Glutamatergic neuron (in vitro differentiated cells): Measurements from ENCODE around the gene JAZF1. TPM values are rescaled to one million over a fixed set of nuclear protein-coding genes. Genes with fewer than 3 reads are reported as not detected.
A peak's percentile ranks its signal among the peaks of the same experiment; 100 is the strongest.

ENCODE experiments used
- DNase-seq: peaks from one replicate; pipeline ENCODE4 v3.0.0; 2022
- H3K27ac Mint-ChIP-seq: one replicate; pipeline ENCODE4 v1.8.0; 2020; ENCODE audit warnings: mild to moderate bottlenecking, mixed read lengths, inconsistent platforms; ENCODE audit not compliant: unreplicated experiment
- H3K27me3 Mint-ChIP-seq: one replicate; pipeline ENCODE4 v1.8.0; 2020; ENCODE audit warnings: mild to moderate bottlenecking, moderate library complexity, mixed read lengths, inconsistent platforms; ENCODE audit not compliant: unreplicated experiment
- H3K36me3 Mint-ChIP-seq: one replicate; pipeline ENCODE4 v1.8.0; 2020; ENCODE audit warnings: mild to moderate bottlenecking, mixed read lengths, inconsistent platforms; ENCODE audit not compliant: unreplicated experiment
- H3K4me1 Mint-ChIP-seq: one replicate; pipeline ENCODE4 v1.8.0; 2020; ENCODE audit warnings: mild to moderate bottlenecking, low read depth, mixed read lengths, inconsistent platforms; ENCODE audit not compliant: unreplicated experiment
- H3K4me3 Mint-ChIP-seq: one replicate; pipeline ENCODE4 v1.8.0; 2020; ENCODE audit warnings: mild to moderate bottlenecking, mixed read lengths, inconsistent platforms; ENCODE audit not compliant: unreplicated experiment
- H3K9me3 Mint-ChIP-seq: one replicate; pipeline ENCODE4 v1.8.0; 2020; ENCODE audit warnings: mild to moderate bottlenecking, moderate library complexity, mixed read lengths, inconsistent platforms; ENCODE audit not compliant: unreplicated experiment
- total RNA-seq: library from RNA; stranded (reverse); fragmentation: NEBNext Ultra II Directional; extraction: Animal tissue kit (Norgen Biotek cat#: 25700); gene quantifications from one replicate; pipeline ENCODE4 v1.2.1, GENCODE V29; 2021; ENCODE audit not compliant: unreplicated experiment
- TF ChIP-seq, protein P1 (sequence below): fragments of 200-600 bp; sonication (generic); IDR thresholded peaks from one replicate; pipeline ENCODE4 v1.5.0; 2021; ENCODE audit not compliant: partially characterized antibody, unreplicated experiment

Gene JAZF1
- total RNA-seq, 1 donor from 2014 or later, result 14.1 TPM

DNA sequence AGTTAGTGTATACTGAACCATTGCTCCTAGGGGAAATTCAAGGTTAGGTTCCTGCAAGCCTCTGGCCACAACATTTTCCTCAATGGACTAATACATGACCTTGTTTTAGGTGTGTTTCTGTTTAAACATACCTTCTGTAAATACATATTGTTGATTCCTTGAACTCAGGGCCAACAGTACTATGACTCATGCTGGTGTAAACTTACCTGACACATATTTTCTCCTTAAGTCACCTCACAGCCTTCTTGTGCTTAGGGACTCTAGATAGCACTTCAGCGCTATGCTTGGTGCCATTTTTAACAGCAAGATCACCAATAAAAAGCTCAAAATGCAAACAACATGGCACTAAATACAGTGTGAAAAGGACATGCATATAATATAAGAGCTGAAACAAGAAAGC, 264.2 kb downstream of the JAZF1 start:
- Mint-ChIP-seq H3K27me3 (no peaks in the 10 kb centered on the region), H3K27ac (no peak overlapping the region)

DNA sequence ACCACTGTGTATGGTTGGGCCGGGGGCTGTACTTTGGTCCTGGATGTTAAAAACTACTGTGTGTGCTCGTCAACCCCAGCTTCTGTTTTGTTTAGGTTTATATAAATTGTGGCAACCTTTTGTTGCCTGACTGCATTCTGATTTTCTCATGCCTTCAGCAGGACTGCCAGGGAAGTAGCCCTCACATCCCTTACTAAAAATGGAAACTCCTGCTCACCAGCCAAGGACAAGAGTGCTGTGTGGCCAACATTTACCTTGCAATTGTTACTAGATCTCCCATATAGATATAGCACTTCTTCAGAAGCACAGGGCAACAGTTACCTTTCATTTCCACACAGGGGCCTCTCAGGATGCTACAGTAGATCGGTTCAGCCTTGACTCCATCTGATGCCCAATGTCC, 266.2 kb downstream of the JAZF1 start:
- H3K27ac Mint-ChIP-seq, result no peak overlapping the region
- TF ChIP-seq, protein P1, sequence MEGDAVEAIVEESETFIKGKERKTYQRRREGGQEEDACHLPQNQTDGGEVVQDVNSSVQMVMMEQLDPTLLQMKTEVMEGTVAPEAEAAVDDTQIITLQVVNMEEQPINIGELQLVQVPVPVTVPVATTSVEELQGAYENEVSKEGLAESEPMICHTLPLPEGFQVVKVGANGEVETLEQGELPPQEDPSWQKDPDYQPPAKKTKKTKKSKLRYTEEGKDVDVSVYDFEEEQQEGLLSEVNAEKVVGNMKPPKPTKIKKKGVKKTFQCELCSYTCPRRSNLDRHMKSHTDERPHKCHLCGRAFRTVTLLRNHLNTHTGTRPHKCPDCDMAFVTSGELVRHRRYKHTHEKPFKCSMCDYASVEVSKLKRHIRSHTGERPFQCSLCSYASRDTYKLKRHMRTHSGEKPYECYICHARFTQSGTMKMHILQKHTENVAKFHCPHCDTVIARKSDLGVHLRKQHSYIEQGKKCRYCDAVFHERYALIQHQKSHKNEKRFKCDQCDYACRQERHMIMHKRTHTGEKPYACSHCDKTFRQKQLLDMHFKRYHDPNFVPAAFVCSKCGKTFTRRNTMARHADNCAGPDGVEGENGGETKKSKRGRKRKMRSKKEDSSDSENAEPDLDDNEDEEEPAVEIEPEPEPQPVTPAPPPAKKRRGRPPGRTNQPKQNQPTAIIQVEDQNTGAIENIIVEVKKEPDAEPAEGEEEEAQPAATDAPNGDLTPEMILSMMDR, result no peak
- H3K4me1 Mint-ChIP-seq, result peaks cover 4% of the 10 kb centered on the region
- no peaks in the 10 kb centered on the region for H3K9me3 Mint-ChIP-seq
- H3K27me3 Mint-ChIP-seq, result no peaks in the 10 kb centered on the region
- DNase-seq, result no peak
- H3K4me3 Mint-ChIP-seq, result no peak overlapping the region
- H3K36me3 Mint-ChIP-seq, result no peaks in the 10 kb centered on the region

More for the DNA sequence above, 264.2 kb downstream of the JAZF1 start:
- Mint-ChIP-seq H3K36me3 (no peaks in the 10 kb centered on the region), H3K9me3 (no peaks in the 10 kb centered on the region), H3K4me1 (peaks cover 8% of the 10 kb centered on the region), H3K4me3 (no peak overlapping the region)
- TF ChIP-seq, protein P1, result no peak
- DNase-seq, result no peak

DNA sequence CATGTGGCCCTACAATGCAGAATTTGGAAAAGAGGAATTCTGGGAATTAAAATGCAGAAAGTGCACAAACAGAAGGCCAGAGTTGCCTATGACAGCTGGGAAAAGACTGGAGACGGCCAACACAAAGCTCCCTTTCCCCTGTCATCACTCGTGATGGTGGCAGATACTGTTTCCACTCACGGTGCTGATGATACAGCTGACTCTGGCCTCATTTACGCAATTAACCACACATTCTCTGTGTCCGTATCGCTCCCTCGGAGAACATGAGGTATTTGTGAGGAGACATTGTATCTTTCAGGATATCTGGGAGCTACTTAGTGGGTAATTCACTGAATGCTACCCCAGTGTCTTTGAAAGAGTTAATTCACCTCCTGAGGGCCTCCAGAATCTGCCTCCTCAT, 267.8 kb downstream of the JAZF1 start:
- TF ChIP-seq, protein P1, result no peak
- no peak overlapping the region for H3K4me3 Mint-ChIP-seq
- no peaks in the 10 kb centered on the region for H3K27me3 Mint-ChIP-seq
- H3K4me1 Mint-ChIP-seq, result peaks cover 4% of the 10 kb centered on the region
- H3K36me3 Mint-ChIP-seq, result no peaks in the 10 kb centered on the region
- no peaks in the 10 kb centered on the region for H3K9me3 Mint-ChIP-seq
- DNase-seq, result no peak
- H3K27ac Mint-ChIP-seq, result no peak overlapping the region

DNA sequence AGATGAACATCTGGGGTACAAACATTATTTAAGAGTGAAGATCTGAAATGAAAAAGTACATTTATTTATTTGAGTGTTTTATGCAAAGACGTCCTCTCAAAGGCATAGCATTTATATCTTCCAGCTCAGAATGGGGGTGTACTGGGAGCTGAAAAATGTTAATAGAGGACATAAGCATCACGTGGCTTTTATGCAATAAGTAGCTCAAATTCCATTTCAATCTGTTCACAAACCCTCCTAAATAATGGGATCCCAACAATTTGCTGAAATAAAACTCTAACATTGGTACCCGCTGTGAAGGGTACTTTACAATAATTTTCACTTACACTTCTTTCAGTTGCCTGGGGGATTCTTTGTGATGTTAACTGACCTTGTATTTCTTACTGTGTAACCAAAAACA, 268.7 kb downstream of the JAZF1 start:
- Mint-ChIP-seq H3K27me3 (no peaks in the 10 kb centered on the region), H3K4me3 (no peak overlapping the region), H3K9me3 (no peaks in the 10 kb centered on the region), H3K36me3 (no peaks in the 10 kb centered on the region), H3K27ac (no peak overlapping the region), H3K4me1 (peaks cover 4% of the 10 kb centered on the region)
- no peak for DNase-seq
- TF ChIP-seq, protein P1, result no peak

DNA sequence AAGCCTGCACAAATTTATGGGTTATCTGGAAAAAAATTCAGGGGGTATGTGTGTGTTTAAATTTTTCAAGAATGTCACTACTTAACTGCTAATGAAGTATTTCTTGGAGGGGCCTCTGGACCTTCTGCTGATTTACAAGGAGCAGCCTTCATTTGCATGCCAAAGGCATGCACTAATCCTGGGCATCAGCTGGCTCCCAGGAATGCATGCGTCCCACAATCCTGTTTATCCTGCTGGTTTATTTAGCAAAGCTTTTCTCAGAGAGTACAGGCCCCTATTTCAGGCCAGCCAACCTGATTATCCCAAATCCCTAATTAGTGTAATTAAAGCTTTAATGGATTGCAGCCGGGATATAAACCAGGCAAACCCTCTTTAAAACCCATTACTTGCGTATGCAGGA, 270.3 kb downstream of the JAZF1 start:
- Mint-ChIP-seq H3K4me3 (no peak overlapping the region), H3K27me3 (no peaks in the 10 kb centered on the region), H3K36me3 (no peaks in the 10 kb centered on the region), H3K27ac (no peak overlapping the region), H3K4me1 (peaks cover 4% of the 10 kb centered on the region), H3K9me3 (no peaks in the 10 kb centered on the region)
- peak; percentile 28 for DNase-seq
- TF ChIP-seq, protein P1, result no peak
